HUES48 (cell line): ENCODE results near the gene UVRAG.

Experiments
- H3K27ac ChIP-seq: one replicate; pipeline ENCODE4 v1.7.0; 2013; ENCODE audit warnings: low read depth, low read length, inconsistent platforms
- H3K27me3 ChIP-seq: 2 replicates; pipeline ENCODE4 v1.6.1; 2013; ENCODE audit warnings: mild to moderate bottlenecking, low read length; ENCODE audit not compliant: control insufficient read depth, insufficient read depth
- H3K36me3 ChIP-seq: 2 replicates; pipeline ENCODE4 v1.6.1; 2013; ENCODE audit warnings: low read length; ENCODE audit not compliant: control insufficient read depth, insufficient read depth
- H3K4me1 ChIP-seq: 2 replicates; pipeline ENCODE4 v1.6.1; 2013; ENCODE audit warnings: mild to moderate bottlenecking, low read length; ENCODE audit not compliant: control insufficient read depth, insufficient read depth
- H3K4me3 ChIP-seq: 2 replicates; pipeline ENCODE4 v1.5.1; 2013; ENCODE audit warnings: mild to moderate bottlenecking, low read depth, low read length
- H3K9ac ChIP-seq: 2 replicates; pipeline ENCODE4 v1.6.1; 2013; ENCODE audit warnings: mild to moderate bottlenecking, low read depth, low read length, moderate library complexity
- H3K9me3 ChIP-seq: 2 replicates; pipeline ENCODE4 v1.6.1; 2013; ENCODE audit warnings: low read length; ENCODE audit not compliant: control insufficient read depth, insufficient read depth

The UVRAG gene

DNA sequence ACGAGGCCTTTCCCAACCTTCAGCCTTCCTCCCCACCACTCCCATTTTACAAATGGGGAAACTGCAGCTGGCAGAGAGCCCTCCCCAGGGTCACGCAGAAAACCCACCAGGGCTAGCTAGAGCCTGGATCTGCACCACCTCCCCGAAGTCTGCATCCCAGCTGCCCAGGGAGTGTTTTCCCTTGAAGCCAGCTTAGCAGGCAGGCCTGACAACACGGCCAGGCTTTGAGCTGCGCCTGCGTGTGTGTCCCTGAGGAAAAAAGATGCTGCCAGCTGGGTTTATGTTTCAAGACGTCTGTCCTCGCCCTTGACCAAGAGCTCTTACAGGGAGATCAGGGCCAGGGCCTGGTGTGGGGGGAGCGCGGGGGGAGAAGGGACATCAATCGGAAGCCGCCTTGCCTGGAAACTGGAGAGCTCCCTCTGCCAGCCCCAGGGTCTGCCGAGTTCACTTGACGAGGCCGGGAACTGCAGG lies 371.0 kb downstream of the UVRAG start:
- Histone ChIP-seq H3K27me3 (no peaks in the 10 kb centered on the region), H3K36me3 (no peaks in the 10 kb centered on the region), H3K4me1 (no peaks in the 10 kb centered on the region; the same call in 1 of the 2 replicates), H3K4me3 (no peak overlapping the region), H3K9me3 (no peaks in the 10 kb centered on the region), H3K9ac (no peak overlapping the region), H3K27ac (no peak overlapping the region)

DNA sequence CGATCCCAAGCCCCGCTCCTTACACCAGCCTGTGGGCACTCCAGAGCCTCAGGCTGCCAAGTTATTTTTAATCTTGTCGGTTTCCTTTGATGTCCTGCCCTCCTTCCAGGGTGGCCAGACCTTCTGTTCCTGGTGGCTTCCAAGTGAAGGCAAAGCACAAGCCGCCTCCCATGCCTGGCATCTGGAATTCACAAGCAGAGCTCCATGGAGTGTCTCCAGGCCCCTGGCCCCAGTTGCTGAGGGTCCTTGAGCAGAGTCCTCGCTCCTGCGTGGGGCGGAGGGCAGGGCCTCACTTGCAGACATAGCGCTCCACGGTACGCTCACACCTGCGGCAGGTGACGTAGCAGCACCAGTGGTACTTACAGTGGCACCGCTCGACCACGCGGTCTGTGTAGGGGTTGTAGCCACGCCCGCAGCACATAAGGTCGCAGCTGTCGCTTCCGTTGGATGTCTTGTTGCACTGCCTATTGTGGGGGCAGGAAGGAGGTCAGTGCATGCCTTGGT lies 371.8 kb downstream of the UVRAG start:
- Histone ChIP-seq H3K4me3 (no peak overlapping the region), H3K9ac (no peak overlapping the region), H3K9me3 (no peaks in the 10 kb centered on the region), H3K27ac (no peak overlapping the region), H3K36me3 (no peaks in the 10 kb centered on the region), H3K27me3 (no peaks in the 10 kb centered on the region), H3K4me1 (no peaks in the 10 kb centered on the region; the same call in 1 of the 2 replicates)

DNA sequence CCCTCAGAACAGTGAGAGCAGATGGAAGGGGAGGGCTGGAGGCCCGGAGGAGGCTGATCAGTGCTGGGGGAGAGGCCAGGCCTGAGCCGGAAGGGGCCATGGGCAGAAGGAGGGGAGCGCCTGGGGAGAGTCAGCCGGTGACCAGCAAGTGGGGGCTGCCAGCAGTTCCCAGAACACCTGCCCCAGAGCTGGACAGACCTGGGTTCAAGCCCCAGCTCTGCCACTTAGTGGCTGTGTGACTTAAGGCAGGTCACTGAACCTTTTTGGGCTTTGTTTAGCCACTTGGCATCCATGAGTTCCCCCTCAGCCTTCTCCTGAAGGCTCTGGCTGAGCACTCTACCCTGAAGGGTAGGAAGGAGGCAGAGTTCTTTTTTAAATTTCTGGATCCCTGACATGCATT lies 373.9 kb downstream of the UVRAG start:
- no peaks in the 10 kb centered on the region for H3K9me3 ChIP-seq
- H3K27ac ChIP-seq, result no peak overlapping the region
- H3K4me3 ChIP-seq, result no peak overlapping the region
- no peak overlapping the region for H3K9ac ChIP-seq
- H3K27me3 ChIP-seq, result no peaks in the 10 kb centered on the region
- H3K36me3 ChIP-seq, result no peaks in the 10 kb centered on the region
- H3K4me1 ChIP-seq, result no peaks in the 10 kb centered on the region; the same call in 1 of the 2 replicates

DNA sequence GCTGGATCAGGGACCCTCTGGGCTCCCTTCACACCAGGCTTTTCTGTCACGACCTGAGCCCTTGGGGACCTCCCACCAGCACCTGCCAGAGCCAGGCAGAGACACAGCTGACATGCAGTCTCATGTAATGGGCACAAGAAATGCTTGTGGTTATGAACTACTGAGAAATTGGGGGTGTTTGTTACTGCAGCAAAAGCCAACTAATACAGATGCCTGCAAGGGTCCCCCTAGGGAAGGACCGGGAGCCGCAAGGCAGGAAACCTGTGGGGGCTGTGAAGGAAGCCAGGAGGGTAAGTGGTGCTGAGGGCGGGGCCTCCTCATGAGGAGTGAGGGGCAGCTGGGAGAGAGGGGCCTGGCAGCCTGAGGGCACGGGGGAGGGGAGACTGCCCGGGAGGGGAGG lies 374.7 kb downstream of the UVRAG start:
- no peak overlapping the region for H3K27ac ChIP-seq
- H3K4me3 ChIP-seq, result no peak overlapping the region
- no peak overlapping the region for H3K9ac ChIP-seq
- H3K9me3 ChIP-seq, result no peaks in the 10 kb centered on the region
- H3K4me1 ChIP-seq, result no peaks in the 10 kb centered on the region
- H3K27me3 ChIP-seq, result no peaks in the 10 kb centered on the region
- no peaks in the 10 kb centered on the region for H3K36me3 ChIP-seq

DNA sequence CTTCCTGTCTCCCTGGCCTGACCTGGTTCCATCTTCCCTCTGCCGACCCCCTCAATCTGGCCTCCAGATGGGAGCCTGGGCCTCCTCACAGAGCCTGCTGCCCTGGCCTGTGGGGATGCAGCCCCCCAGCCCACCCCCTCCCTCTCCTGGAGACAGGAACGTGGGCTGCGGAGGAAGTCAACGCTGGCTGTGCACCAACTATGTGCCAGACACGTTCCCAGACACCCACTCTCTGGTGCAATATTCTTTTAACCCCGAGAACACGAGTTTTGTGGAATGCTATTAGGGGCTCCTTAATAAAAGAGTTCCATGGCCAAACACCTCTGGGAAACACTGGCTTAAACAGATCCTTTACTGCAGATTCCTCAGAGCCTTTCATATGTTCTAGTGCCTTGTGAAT lies 375.4 kb downstream of the UVRAG start:
- Histone ChIP-seq H3K4me1 (no peaks in the 10 kb centered on the region), H3K4me3 (no peak overlapping the region), H3K9ac (no peak overlapping the region), H3K9me3 (no peaks in the 10 kb centered on the region), H3K27me3 (no peaks in the 10 kb centered on the region), H3K36me3 (no peaks in the 10 kb centered on the region), H3K27ac (no peak overlapping the region)
